ENCODE results near the gene DTL.

Gene DTL

GRCh38 chr1:212104586-212105325 lies 69.2 kb downstream of the DTL start:
- Histone ChIP-seq H3K36me3 (replicated peaks) (no peaks in the 10 kb centered on the region), H3K27ac (no peak overlapping the region), H3K4me3 (ENCODE audit: low read depth, low read length) (no peak overlapping the region), H3K27me3 (replicated peaks) (no peaks in the 10 kb centered on the region)
- no peak for TF ChIP-seq CTCF (IDR thresholded peaks at IDR 0.05; ENCODE audit: low read depth, low read length, missing control alignments)
- no peak for DNase-seq
- in situ Hi-C loops (cut with HindIII; ENCODE audit: low pct_ligation_motif_present, low sequenced_read_pairs), result no loop called here

GRCh38 chr1:212106286-212106792 lies 70.8 kb downstream of the DTL start:
- DNase-seq, result no peak
- in situ Hi-C loops (cut with HindIII; ENCODE audit: low pct_ligation_motif_present, low sequenced_read_pairs), result no loop called here
- H3K27ac ChIP-seq, result no peak overlapping the region
- no peaks in the 10 kb centered on the region for H3K36me3 ChIP-seq (replicated peaks)
- TF ChIP-seq CTCF (IDR thresholded peaks at IDR 0.05; ENCODE audit: low read depth, low read length, missing control alignments), result no peak
- no peak overlapping the region for H3K4me3 ChIP-seq (ENCODE audit: low read depth, low read length)
- H3K27me3 ChIP-seq (replicated peaks), result no peaks in the 10 kb centered on the region

GRCh38 chr1:212107481-212107880 lies 71.9 kb downstream of the DTL start:
- Histone ChIP-seq H3K27me3 (replicated peaks) (no peaks in the 10 kb centered on the region), H3K36me3 (replicated peaks) (no peaks in the 10 kb centered on the region), H3K4me3 (ENCODE audit: low read depth, low read length) (no peak overlapping the region), H3K27ac (no peak overlapping the region)
- TF ChIP-seq CTCF (IDR thresholded peaks at IDR 0.05; ENCODE audit: low read depth, low read length, missing control alignments), result no peak
- DNase-seq, result no peak
- in situ Hi-C loops (cut with HindIII; ENCODE audit: low pct_ligation_motif_present, low sequenced_read_pairs), result no loop called here

GRCh38 chr1:212108187-212108586 lies 72.6 kb downstream of the DTL start:
- H3K4me3 ChIP-seq (ENCODE audit: low read depth, low read length), result no peak overlapping the region
- in situ Hi-C loops (cut with HindIII; ENCODE audit: low pct_ligation_motif_present, low sequenced_read_pairs), result no loop called here
- no peaks in the 10 kb centered on the region for H3K27me3 ChIP-seq (replicated peaks)
- DNase-seq, result no peak
- no peak overlapping the region for H3K27ac ChIP-seq
- no peaks in the 10 kb centered on the region for H3K36me3 ChIP-seq (replicated peaks)
- no peak for TF ChIP-seq CTCF (IDR thresholded peaks at IDR 0.05; ENCODE audit: low read depth, low read length, missing control alignments)

GRCh38 chr1:212108981-212109380 lies 73.4 kb downstream of the DTL start:
- no peak overlapping the region for H3K27ac ChIP-seq
- no peak for TF ChIP-seq CTCF (IDR thresholded peaks at IDR 0.05; ENCODE audit: low read depth, low read length, missing control alignments)
- no peak for DNase-seq
- no peaks in the 10 kb centered on the region for H3K36me3 ChIP-seq (replicated peaks)
- no peaks in the 10 kb centered on the region for H3K27me3 ChIP-seq (replicated peaks)
- no peak overlapping the region for H3K4me3 ChIP-seq (ENCODE audit: low read depth, low read length)
- in situ Hi-C loops (cut with HindIII; ENCODE audit: low pct_ligation_motif_present, low sequenced_read_pairs), result no loop called here

- Histone ChIP-seq H3K36me3 (replicated peaks) (no peaks in the 10 kb centered on the region), H3K27ac (no peak overlapping the region), H3K27me3 (replicated peaks) (no peaks in the 10 kb centered on the region), H3K4me3 (ENCODE audit: low read depth, low read length) (no peak overlapping the region)
- TF ChIP-seq CTCF (IDR thresholded peaks at IDR 0.05; ENCODE audit: low read depth, low read length, missing control alignments), result no peak
- DNase-seq, result no peak
- in situ Hi-C loops (cut with HindIII; ENCODE audit: low pct_ligation_motif_present, low sequenced_read_pairs), result no loop called here
Measured at GRCh38 chr1:212109728-212110127, 74.2 kb downstream of the DTL start.
